Measurements from ENCODE around the gene HBS1L. TPM values are rescaled to one million over a fixed set of nuclear protein-coding genes. Genes with fewer than 3 reads are reported as not detected.

HBS1L gene
- total RNA-seq, 1 donor from 2014 or later, result 94.4 TPM

DNA sequence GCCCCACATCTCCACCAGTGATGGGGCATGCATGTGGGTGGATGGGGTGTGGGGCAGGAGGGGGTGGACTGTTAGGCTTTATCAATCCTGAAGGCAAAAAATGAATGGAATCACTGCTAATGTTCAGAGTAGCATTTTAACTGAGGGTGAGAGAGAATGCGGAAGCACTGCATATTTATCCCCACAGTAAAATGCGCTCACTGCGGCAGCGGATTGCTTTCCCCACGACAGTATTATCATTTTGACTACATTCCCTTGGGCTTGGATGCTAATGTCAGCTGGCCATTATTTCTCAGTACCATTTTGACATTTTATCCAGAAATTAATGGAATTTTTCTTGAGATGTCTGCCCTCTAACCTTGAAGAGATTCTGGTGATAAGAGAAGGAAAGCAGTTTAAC, 118.1 kb downstream of the HBS1L start:
- H3K27me3 Mint-ChIP-seq, result no peaks in the 10 kb centered on the region
- no peak for DNase-seq
- intact Hi-C loops (cut with micrococcal nuclease), result loop anchor here (5.0 to 10.0 kb wide), 2 partner anchors 299 to 982 kb away; partner anchors contain the start of gene TBPL1
- peaks cover 5% of the 10 kb centered on the region for H3K36me3 Mint-ChIP-seq (ENCODE audit: low read depth)
- H3K4me3 Mint-ChIP-seq, result no peak overlapping the region
- H3K4me1 Mint-ChIP-seq, result peaks cover 19% of the 10 kb centered on the region
- no peak overlapping the region for H3K27ac Mint-ChIP-seq
- H3K9me3 Mint-ChIP-seq, result no peaks in the 10 kb centered on the region

DNA sequence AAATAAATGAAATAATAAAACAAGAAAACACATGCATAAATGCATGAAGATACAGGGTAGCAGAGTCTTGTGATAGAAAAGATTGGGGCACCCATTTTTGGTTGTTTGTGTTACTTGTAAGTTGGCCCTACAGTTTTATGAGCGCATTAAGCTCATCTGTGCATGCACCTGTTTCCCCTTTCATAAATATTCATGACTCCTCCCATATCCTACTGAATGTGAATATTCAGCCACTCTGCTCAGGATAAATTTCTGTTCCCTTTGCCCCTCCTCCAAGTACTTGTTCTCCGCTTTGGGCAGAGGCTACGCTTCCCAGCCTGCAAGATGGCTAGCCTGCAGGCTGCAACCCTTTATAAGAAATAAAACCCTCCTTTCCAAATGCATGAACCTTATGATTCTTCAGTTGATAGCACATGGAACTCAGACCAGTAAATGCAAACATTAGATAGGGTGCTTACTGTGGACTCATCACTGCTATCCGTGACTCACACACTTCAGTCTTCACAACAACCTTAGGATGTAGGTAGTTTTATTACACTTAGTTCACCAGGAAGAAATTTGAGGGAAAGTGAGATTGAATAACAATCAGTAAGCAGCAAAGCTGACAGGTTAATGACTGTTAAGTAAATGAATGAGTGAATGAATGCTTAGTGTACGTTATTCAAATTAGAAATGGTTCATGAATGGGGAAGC, 119.7 kb downstream of the HBS1L start:
- H3K4me3 Mint-ChIP-seq, result no peak overlapping the region
- H3K27ac Mint-ChIP-seq, result no peak overlapping the region
- H3K36me3 Mint-ChIP-seq (ENCODE audit: low read depth), result peaks cover 5% of the 10 kb centered on the region
- no peak for DNase-seq
- H3K4me1 Mint-ChIP-seq, result peaks cover 19% of the 10 kb centered on the region
- intact Hi-C loops (cut with micrococcal nuclease), result loop anchor here (5.0 to 10.0 kb wide), 2 partner anchors 298 to 980 kb away; partner anchors contain the start of gene TBPL1
- no peaks in the 10 kb centered on the region for H3K9me3 Mint-ChIP-seq
- no peaks in the 10 kb centered on the region for H3K27me3 Mint-ChIP-seq

DNA sequence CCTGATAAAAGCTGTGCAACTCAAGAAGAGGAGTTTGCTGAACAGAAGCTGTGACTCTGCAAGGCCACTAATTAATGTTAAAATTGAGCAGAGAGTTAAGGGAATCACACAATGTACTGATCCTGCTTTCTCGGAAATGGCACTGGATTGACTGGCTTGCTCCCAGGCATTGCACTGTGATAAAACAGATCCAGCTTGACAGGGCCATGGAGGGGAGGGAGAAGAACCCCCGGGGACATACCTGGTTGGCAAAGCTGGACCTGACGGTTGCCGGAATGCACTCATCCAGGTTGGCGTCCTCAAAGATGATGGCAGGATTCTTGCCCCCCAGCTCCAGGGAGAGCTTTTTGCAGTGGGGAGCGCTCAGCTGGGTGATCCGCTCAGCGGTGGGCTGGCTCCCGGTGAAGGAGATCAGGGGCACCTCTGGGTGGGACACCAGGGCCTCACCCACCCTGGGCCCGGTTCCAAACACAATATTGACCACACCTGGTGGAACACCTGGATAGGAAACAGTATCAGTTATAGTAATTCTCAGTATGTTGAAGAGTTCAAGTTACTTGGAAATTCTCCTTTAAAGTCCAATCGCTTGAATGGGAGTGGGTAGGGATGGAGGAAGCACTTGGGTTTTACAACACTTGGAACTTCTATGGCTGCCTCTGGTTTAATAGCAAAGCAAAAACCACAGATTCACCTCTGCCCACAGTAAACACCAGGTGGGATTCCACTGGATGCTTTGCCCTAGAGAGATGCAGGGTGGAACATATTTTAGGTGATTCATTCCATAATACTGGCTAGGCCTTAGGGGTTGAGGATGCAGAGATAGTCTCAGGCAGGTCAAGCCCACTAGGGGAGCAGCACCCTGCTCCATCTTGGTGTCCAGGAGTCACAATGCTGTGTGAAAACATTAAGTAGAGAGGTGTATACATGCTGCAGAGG, 121.8 kb downstream of the HBS1L start:
- intact Hi-C loops (cut with micrococcal nuclease), result loop anchor here (10.0 kb wide), 1 partner anchor 978 kb away; the partner anchor contains the start of gene TBPL1
- H3K27me3 Mint-ChIP-seq, result no peaks in the 10 kb centered on the region
- H3K4me1 Mint-ChIP-seq, result peaks cover 6% of the 10 kb centered on the region
- no peaks in the 10 kb centered on the region for H3K9me3 Mint-ChIP-seq
- no peak for DNase-seq
- H3K36me3 Mint-ChIP-seq (ENCODE audit: low read depth), result peaks cover 5% of the 10 kb centered on the region
- no peak overlapping the region for H3K27ac Mint-ChIP-seq
- H3K4me3 Mint-ChIP-seq, result no peak overlapping the region

DNA sequence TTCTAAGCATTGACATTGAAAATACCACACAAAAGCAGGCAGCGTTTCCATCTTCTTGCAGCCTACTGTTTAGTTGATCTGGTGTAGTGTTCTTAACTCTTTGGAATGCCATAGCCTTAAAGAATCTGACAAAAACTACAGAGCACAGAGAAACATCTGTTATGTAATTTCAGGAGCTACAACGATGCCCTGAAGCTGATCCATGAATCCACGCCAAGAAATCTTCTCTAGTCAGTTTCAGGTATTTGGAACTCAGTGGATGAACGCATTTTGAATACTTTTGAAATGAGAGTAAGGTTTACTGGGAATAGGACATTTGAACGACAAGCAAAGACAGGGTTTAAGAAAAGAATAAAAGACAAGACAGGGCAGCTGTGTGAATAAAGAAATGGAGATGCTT, 122.5 kb downstream of the HBS1L start:
- Mint-ChIP-seq H3K9me3 (no peaks in the 10 kb centered on the region), H3K27me3 (no peaks in the 10 kb centered on the region), H3K4me3 (no peak overlapping the region), H3K4me1 (peaks cover 4% of the 10 kb centered on the region), H3K27ac (no peak overlapping the region), H3K36me3 (ENCODE audit: low read depth) (peaks cover 5% of the 10 kb centered on the region)
- intact Hi-C loops (cut with micrococcal nuclease), result loop anchor here (10.0 kb wide), 1 partner anchor 977 kb away; the partner anchor contains the start of gene TBPL1
- no peak for DNase-seq

DNA sequence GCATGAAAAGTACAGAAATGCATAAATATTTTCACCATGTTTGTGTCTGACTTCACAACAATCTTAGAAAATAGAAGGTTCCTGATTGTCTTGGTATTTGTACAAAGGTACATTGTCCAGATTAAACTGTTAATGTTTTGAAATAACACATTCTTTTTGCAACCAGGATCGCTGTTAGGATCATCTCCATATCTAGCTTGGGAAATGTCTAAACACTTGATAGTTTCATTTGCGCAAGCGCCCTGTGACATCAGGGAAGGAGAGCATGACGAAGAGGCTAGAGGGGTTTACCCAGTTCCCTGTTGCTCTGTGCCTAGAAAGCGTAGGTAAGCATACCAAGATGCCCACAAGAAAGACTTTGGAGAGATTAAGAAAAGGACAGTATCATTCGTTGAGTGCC, 124.2 kb downstream of the HBS1L start:
- Mint-ChIP-seq H3K9me3 (no peaks in the 10 kb centered on the region), H3K36me3 (ENCODE audit: low read depth) (peaks cover 7% of the 10 kb centered on the region), H3K4me1 (no peaks in the 10 kb centered on the region), H3K4me3 (no peak overlapping the region), H3K27me3 (no peaks in the 10 kb centered on the region), H3K27ac (no peak overlapping the region)
- intact Hi-C loops (cut with micrococcal nuclease), result loop anchor here (10.0 kb wide), 1 partner anchor 976 kb away; the partner anchor contains the start of gene TBPL1
- DNase-seq, result no peak

DNA sequence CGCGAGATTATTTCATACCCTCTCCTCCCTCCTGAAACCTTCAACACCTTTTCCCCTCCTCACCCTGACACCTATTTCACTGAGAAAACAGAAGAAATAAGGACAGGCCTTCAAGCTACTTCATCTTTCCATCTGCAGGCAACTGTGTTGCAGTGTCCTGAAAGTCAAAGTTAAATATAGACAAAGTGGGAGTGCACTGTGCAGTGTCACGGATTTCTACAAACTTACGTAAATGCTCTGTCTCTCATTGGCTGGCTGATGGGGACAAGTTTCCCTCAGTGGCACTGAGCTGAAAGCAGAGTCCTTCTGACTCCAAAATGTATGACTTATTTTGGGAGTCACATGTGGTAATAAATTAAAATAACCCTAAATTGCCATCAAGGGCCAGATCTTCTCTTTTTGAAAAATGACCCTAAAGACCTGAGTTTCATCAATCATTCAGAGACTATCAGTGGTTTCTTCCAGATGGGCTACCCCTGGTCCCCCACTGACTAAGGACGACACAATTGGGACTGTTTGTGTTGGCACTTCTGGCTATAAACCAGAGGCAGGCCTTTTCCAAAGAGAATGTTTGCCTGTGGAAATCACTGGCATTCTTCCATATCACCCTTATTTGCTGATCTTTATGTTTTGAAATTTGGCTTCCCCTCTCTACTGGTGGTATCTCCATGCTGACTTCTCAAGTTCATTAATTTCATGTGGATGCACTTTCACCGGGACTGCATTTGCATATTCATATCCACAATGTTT, 126.3 kb downstream of the HBS1L start:
- intact Hi-C loops (cut with micrococcal nuclease), result no loop called here

DNA sequence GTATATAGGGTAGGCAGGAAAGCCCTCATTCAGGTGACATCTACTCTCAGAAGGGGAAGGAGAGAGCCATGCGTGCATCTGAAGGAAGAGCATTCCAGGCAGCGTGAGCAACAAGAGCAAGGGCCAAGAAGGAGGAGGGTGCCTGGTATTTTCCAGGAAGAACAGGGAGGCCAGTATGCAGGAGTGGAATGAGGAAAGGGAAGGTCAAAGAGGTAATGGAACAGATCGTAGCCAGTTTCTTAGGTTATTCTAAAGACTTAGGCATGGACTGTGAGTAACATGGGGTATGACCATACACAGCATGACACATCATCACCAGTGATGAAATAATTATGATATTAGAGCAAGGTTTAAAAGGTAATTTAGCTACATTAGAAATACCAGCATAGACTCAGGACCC, 128.8 kb downstream of the HBS1L start:
- Mint-ChIP-seq H3K27ac (no peak overlapping the region), H3K4me1 (no peaks in the 10 kb centered on the region), H3K9me3 (no peaks in the 10 kb centered on the region), H3K27me3 (no peaks in the 10 kb centered on the region), H3K36me3 (ENCODE audit: low read depth) (peaks cover 5% of the 10 kb centered on the region), H3K4me3 (no peak overlapping the region)
- DNase-seq, result no peak
- intact Hi-C loops (cut with micrococcal nuclease), result no loop called here

More for the DNA sequence above, 126.3 kb downstream of the HBS1L start:
- no peak for DNase-seq
- no peaks in the 10 kb centered on the region for H3K9me3 Mint-ChIP-seq
- H3K4me3 Mint-ChIP-seq, result no peak overlapping the region
- no peak overlapping the region for H3K27ac Mint-ChIP-seq
- no peaks in the 10 kb centered on the region for H3K27me3 Mint-ChIP-seq
- no peaks in the 10 kb centered on the region for H3K4me1 Mint-ChIP-seq
- peaks cover 7% of the 10 kb centered on the region for H3K36me3 Mint-ChIP-seq (ENCODE audit: low read depth)

DNA sequence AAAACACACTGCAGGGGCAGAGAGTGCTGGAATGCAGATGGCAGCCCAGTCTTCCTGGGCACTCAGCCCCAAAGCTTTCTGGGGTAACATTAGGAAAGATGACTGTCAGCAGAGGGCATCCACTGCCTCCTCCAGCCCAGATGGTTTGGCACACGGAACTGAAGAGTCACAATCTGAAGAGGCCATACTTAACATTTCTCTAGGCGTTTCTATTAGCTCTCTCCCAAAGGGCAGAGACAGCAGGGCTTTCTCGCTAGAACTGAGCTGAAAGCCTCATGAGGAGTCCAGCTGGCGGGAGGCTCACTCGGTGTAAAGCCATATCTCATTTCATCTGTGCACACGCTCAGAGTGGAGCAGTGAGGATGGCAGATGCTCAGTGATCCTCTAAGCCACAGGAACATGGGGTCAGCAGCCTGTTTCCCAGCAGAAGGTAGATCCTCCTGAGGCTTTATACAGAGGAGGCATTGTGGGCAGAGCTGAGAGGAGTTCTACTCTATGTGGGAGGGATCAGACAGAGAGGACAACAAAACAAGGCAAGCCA, 132.8 kb downstream of the HBS1L start:
- Mint-ChIP-seq H3K4me3 (no peak overlapping the region), H3K9me3 (no peaks in the 10 kb centered on the region), H3K36me3 (ENCODE audit: low read depth) (peaks cover 7% of the 10 kb centered on the region), H3K27me3 (no peaks in the 10 kb centered on the region), H3K4me1 (no peaks in the 10 kb centered on the region), H3K27ac (no peak overlapping the region)
- no peak for DNase-seq
- intact Hi-C loops (cut with micrococcal nuclease), result no loop called here

DNA sequence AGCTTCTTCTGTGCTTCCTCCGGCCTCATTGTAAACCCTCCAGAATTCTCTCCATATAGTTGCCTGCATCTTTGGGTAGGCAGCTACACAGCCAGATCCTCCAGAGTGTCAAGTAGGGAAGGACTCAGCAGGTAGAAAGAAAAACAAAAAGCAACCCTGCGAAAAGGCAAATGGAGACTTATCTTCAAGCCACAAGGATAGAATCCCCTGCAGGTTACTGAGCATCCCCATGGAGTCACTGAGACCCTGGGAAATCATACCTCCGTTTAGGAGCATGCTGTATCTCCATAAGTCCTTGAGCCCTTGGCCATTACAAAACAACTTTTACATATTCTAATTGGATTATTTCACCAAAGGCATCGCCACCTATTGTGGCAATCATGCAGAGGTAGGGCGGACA, 133.3 kb downstream of the HBS1L start:
- Mint-ChIP-seq H3K36me3 (ENCODE audit: low read depth) (peaks cover 8% of the 10 kb centered on the region), H3K4me3 (no peak overlapping the region), H3K9me3 (no peaks in the 10 kb centered on the region), H3K4me1 (no peaks in the 10 kb centered on the region), H3K27me3 (no peaks in the 10 kb centered on the region), H3K27ac (no peak overlapping the region)
- DNase-seq, result no peak
- intact Hi-C loops (cut with micrococcal nuclease), result no loop called here

DNA sequence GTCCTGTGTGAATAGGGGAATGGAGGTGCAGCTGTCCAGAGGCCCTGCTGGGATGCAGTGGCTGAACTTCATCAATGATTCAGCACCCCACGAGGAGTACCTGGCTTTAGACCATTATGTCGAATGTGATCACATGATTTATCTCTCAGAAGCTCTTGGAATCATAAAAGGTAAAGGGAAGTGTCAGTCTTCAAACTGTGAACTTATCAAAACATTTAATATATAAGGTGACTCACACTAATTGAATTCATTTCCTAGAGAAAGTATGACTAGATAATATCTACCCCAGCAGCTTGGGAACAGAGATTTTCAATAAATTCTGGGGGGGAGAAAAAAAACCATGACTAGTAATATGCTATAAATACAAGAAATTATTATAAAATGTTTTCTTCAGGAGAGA, 134.2 kb downstream of the HBS1L start:
- intact Hi-C loops (cut with micrococcal nuclease), result no loop called here
- Mint-ChIP-seq H3K9me3 (no peaks in the 10 kb centered on the region), H3K27me3 (no peaks in the 10 kb centered on the region), H3K27ac (no peak overlapping the region), H3K4me3 (no peak overlapping the region), H3K36me3 (ENCODE audit: low read depth) (peaks cover 6% of the 10 kb centered on the region), H3K4me1 (no peaks in the 10 kb centered on the region)
- DNase-seq, result no peak

DNA sequence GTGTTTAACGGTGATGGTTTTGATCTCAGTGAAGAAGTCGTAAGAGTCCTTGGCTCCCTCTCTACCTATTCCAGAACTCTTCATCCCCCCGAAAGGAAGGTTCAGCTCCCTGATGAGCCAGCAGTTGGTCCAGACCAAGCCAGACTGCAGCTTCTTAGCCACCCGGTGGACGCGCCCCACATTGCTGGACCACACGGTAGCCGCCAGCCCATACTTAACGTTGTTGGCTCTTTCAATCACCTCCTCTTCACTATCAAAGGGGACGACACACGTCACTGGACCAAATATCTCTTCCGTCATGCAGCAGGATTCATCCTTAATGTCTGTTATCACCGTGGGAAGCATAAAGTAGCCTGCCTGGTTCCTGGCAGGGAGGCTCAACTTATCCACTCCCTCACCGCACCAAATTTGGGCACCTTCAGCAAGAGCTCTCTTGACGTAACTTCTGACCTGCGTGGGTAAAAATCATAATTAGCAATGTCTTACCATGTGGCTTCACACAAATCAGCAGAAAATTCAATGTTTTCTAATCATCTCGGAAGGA, 136.1 kb downstream of the HBS1L start:
- intact Hi-C loops (cut with micrococcal nuclease), result no loop called here
- no peaks in the 10 kb centered on the region for H3K9me3 Mint-ChIP-seq
- H3K27ac Mint-ChIP-seq, result no peak overlapping the region
- H3K27me3 Mint-ChIP-seq, result no peaks in the 10 kb centered on the region
- H3K36me3 Mint-ChIP-seq (ENCODE audit: low read depth), result peaks cover 6% of the 10 kb centered on the region
- H3K4me1 Mint-ChIP-seq, result no peaks in the 10 kb centered on the region
- no peak overlapping the region for H3K4me3 Mint-ChIP-seq
- DNase-seq, result no peak

DNA sequence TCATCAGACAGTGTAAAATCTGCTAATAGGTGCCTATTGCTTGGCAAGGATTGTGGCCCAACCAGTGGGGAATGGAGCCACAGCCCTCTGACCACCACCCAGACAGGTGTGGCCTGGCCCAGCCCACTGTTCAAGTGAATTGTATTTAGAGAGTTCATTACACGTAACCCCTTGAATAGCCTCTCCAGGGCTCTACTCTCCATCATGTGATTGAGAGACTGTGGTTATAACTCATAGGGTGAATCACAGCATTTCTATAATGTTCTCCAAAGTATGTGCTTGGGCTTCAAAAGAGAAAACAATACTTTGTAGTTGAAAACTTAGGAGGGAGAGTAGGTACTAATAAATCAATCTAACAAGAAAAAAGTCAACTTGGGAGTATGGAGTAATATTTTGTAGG, 143.1 kb downstream of the HBS1L start:
- DNase-seq, result no peak
- intact Hi-C loops (cut with micrococcal nuclease), result no loop called here
- Mint-ChIP-seq H3K27ac (no peak overlapping the region), H3K4me1 (no peaks in the 10 kb centered on the region), H3K27me3 (peaks cover 14% of the 10 kb centered on the region), H3K36me3 (ENCODE audit: low read depth) (no peaks in the 10 kb centered on the region), H3K4me3 (no peak overlapping the region), H3K9me3 (no peaks in the 10 kb centered on the region)

DNA sequence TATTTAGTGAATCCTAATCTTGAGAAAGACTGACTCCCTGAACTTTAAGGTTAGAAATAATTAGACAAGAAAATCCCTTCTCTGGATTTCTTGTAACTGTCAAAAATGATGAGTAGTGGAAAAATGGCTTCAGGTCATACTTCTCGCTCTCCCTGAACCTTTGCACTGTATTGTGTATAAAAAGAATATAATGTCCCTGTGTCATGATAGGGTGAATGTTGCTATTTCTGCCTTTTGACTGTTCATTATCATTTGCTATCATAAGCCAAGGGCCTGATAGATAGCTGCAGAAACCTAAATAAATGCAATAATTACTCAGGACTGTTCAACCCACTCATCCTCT, 144.1 kb downstream of the HBS1L start:
- H3K4me1 Mint-ChIP-seq, result no peaks in the 10 kb centered on the region
- H3K9me3 Mint-ChIP-seq, result no peaks in the 10 kb centered on the region
- peaks cover 14% of the 10 kb centered on the region for H3K27me3 Mint-ChIP-seq
- H3K27ac Mint-ChIP-seq, result no peak overlapping the region
- H3K36me3 Mint-ChIP-seq (ENCODE audit: low read depth), result no peaks in the 10 kb centered on the region
- intact Hi-C loops (cut with micrococcal nuclease), result no loop called here
- DNase-seq, result no peak
- H3K4me3 Mint-ChIP-seq, result no peak overlapping the region

All from activated CD4-positive, alpha-beta T cell treated with anti-CD3 and anti-CD28 coated beads, Interleukin-2, amount 10 ng/mL, durations not matched to agents 24 days and 14 days (primary cell).